B cell (primary cell): ENCODE measurements around the gene ULK4. TPM values are rescaled to one million over a fixed set of nuclear protein-coding genes. Genes with fewer than 3 reads are reported as not detected.

Experiments
- ATAC-seq: fragments of 200-7000 bp; cut with Tn5 transposase; one replicate; pipeline ENCODE4 v1.10.0; 2021; ENCODE audit warnings: low read depth, mild to moderate bottlenecking, moderate number of reproducible peaks, moderate library complexity
- CTCF ChIA-PET: fragments of 350-600 bp; sonication (Branson Sonifier 250); formaldehyde crosslinking; loops from one replicate; lab custom pipeline; 2021; ENCODE audit warnings: antibody characterized with exemption, inconsistent platforms; lab: Charles Lee
- POLR2A ChIA-PET: fragments of 350-600 bp; sonication (Branson Sonifier 250); formaldehyde crosslinking; loops from one replicate; lab custom pipeline; 2021; ENCODE audit warnings: antibody characterized with exemption; lab: Charles Lee
- DNase-seq: peaks from one replicate; pipeline ENCODE4 v3.0.0; 2013
- H2AFZ ChIP-seq: 2 replicates; pipeline ENCODE4 v1.6.1; 2012; ENCODE audit warnings: mild to moderate bottlenecking, low read depth, low read length; ENCODE audit not compliant: insufficient read depth, poor library complexity, severe bottlenecking
- H3K27ac ChIP-seq, 2 donors: 1 replicate in 1 of 2; 2 replicates in 1 of 2; pipeline ENCODE4 v1.5.1; 2012 to 2013; ENCODE audit warnings: low read length in 2 of 2, mild to moderate bottlenecking in 2 of 2, moderate library complexity in 1 of 2
- H3K27me3 ChIP-seq, 4 experiments: fragments of 200-600 bp in 1 of 4; sonication (generic) in 1 of 4; replicated peaks in 1 of 4; 1 replicate in 2 of 4; 2 replicates in 2 of 4; pipeline versions ENCODE4 v1.6.1 to v1.7.0; 2013 to 2016; ENCODE audit warnings: low read length in 3 of 4, mild to moderate bottlenecking in 2 of 4, mixed read lengths in 1 of 4, moderate library complexity in 1 of 4; ENCODE audit not compliant: insufficient read depth in 4 of 4, control insufficient read depth in 3 of 4; ENCODE audit errors: control extremely low read depth in 1 of 4
- H3K36me3 ChIP-seq, 2 experiments: replicated peaks in 1 of 2; 1 replicate in 1 of 2; 2 replicates in 1 of 2; pipeline versions ENCODE4 v1.6.1 to v1.7.1; 2013; ENCODE audit warnings: low read length in 1 of 2; ENCODE audit not compliant: insufficient read depth in 2 of 2, control insufficient read depth in 1 of 2; ENCODE audit errors: control extremely low read depth in 1 of 2, extremely low read depth in 1 of 2
- H3K4me1 ChIP-seq, 2 donors: fragments of 200-600 bp in 1 of 2; sonication (generic) in 1 of 2; 1 replicate in 1 of 2; 2 replicates in 1 of 2; pipeline versions ENCODE4 v1.5.1 to v1.6.1; 2013 to 2017; ENCODE audit warnings: low read length in 2 of 2; ENCODE audit not compliant: control insufficient read depth in 2 of 2, insufficient read depth in 2 of 2
- H3K4me2 ChIP-seq: replicated peaks from 2 replicates; pipeline ENCODE3; 2012; ENCODE audit warnings: mild to moderate bottlenecking, low read depth, low read length; ENCODE audit not compliant: poor library complexity, severe bottlenecking
- H3K4me3 ChIP-seq, 5 experiments: fragments of 200-600 bp in 1 of 5; sonication (generic) in 1 of 5; 1 replicate in 3 of 5; 2 replicates in 2 of 5; pipeline versions ENCODE4 v1.5.1 to v1.7.0; 2011 to 2016; ENCODE audit warnings: low read length in 4 of 5, mild to moderate bottlenecking in 4 of 5, low read depth in 2 of 5, control low read depth in 1 of 5, moderate library complexity in 1 of 5; ENCODE audit not compliant: insufficient read depth in 1 of 5; ENCODE audit errors: control extremely low read depth in 1 of 5, extremely low read depth in 1 of 5
- H3K79me2 ChIP-seq: fragments of 200-600 bp; sonication (generic); one replicate; pipeline ENCODE4 v1.6.0; 2016; ENCODE audit warnings: low read length; ENCODE audit not compliant: control insufficient read depth, insufficient read depth
- H3K9ac ChIP-seq: fragments of 200-600 bp; sonication (generic); 2 replicates; pipeline ENCODE4 v1.6.1; 2017; ENCODE audit warnings: mild to moderate bottlenecking, low read length, moderate library complexity
- H3K9me3 ChIP-seq, 3 donors: one replicate each; pipeline versions ENCODE4 v1.6.1 to v1.7.1; 2013; ENCODE audit warnings: low read length in 2 of 3; ENCODE audit not compliant: control insufficient read depth in 2 of 3, insufficient read depth in 1 of 3; ENCODE audit errors: control extremely low read depth in 1 of 3
- H4K20me1 ChIP-seq: 2 replicates; pipeline ENCODE4 v1.6.0; 2012; ENCODE audit warnings: mild to moderate bottlenecking, low read length; ENCODE audit not compliant: insufficient read depth, control insufficient read depth, poor library complexity, severe bottlenecking
- H3K27ac Mint-ChIP-seq: one replicate; pipeline ENCODE4 v1.8.0; 2021; ENCODE audit warnings: mixed read lengths
- H3K27me3 Mint-ChIP-seq: one replicate; pipeline ENCODE4 v1.8.0; 2021; ENCODE audit warnings: mixed read lengths
- H3K4me1 Mint-ChIP-seq: one replicate; pipeline ENCODE4 v1.8.0; 2021; ENCODE audit warnings: mixed read lengths
- H3K4me3 Mint-ChIP-seq: one replicate; pipeline ENCODE4 v1.8.0; 2021; ENCODE audit warnings: mixed read lengths
- H3K9me3 Mint-ChIP-seq: one replicate; pipeline ENCODE4 v1.8.0; 2022; ENCODE audit warnings: mixed read lengths; ENCODE audit not compliant: insufficient read depth
- CTCF ChIP-seq: fragments of 200-600 bp; IDR thresholded peaks from one replicate; pipeline ENCODE4 v1.8.0; 2022; ENCODE audit warnings: antibody characterized with exemption, mild to moderate bottlenecking
- EZH2 ChIP-seq: IDR thresholded peaks from 2 replicates; pipeline ENCODE4 v1.6.1; 2012; ENCODE audit warnings: borderline replicate concordance, low read depth, mild to moderate bottlenecking, moderate library complexity, low read length; ENCODE audit not compliant: insufficient read depth, poor library complexity, severe bottlenecking
- WGBS: methylation state at CpG from one replicate; pipeline ENCODE4 v1.1.5; 2013; ENCODE audit warnings: missing lambda C conversion rate; ENCODE audit not compliant: insufficient coverage; 5-methylcytosine and 5-hydroxymethylcytosine counted together
- intact Hi-C: fragments of 100-400 bp; cut with micrococcal nuclease; formaldehyde crosslinking; loops from one replicate; pipeline ENCODE4 v1.10.0; 2022
- polyA plus RNA-seq: library from polyadenylated mRNA; depleted of rRNA; stranded (reverse); fragments of >200 nt; gene quantifications from 2 replicates; pipeline ENCODE4 v1.2.3, GENCODE V29; 2012
- total RNA-seq, 2 donors: library from RNA; stranded (reverse); fragments of 120-200 nt in 1 of 2; gene quantifications; 1 replicate in 1 of 2; 2 replicates in 1 of 2; pipeline versions ENCODE4 v1.2.3 to v1.2.4, GENCODE V29; 2013 to 2022

The ULK4 gene
- total and polyA plus RNA-seq, 2 donors (not counting 1 experiment from before 2014, with no cell fraction given), result 5.2 to 33.7 TPM

GRCh38 chr3:41249318-41249717 is 712.6 kb downstream of the ULK4 start:
- Mint-ChIP-seq H3K27ac (no peak overlapping the region), H3K9me3 (peaks cover 3% of the 10 kb centered on the region), H3K4me1 (peaks cover 5% of the 10 kb centered on the region), H3K27me3 (no peaks in the 10 kb centered on the region), H3K4me3 (no peak overlapping the region)
- no peak overlapping the region for H3K4me3 ChIP-seq
- H4K20me1 ChIP-seq, result no peaks in the 10 kb centered on the region
- 89% methylated on average over 1 of the region's 3 CpGs for WGBS
- no peak overlapping the region for H3K4me2 ChIP-seq
- H3K4me1 ChIP-seq, result no peaks in the 10 kb centered on the region
- H3K27me3 ChIP-seq, result no peaks in the 10 kb centered on the region
- no peaks in the 10 kb centered on the region for H3K9me3 ChIP-seq
- no peak overlapping the region for H2AFZ ChIP-seq
- ChIA-PET POLR2A (no interaction called here), CTCF (no interaction called here)
- intact Hi-C loops, result no loop called here
- H3K79me2 ChIP-seq, result no peaks in the 10 kb centered on the region
- no peak overlapping the region for H3K9ac ChIP-seq
- TF ChIP-seq EZH2 (no peak), CTCF (no peak)
- peaks cover 0 to 3% of the 10 kb centered on the region in 2 experiments for H3K36me3 ChIP-seq
- no peak overlapping the region for H3K27ac ChIP-seq
- DNase-seq, result no peak
- ATAC-seq, result no peak

DNA sequence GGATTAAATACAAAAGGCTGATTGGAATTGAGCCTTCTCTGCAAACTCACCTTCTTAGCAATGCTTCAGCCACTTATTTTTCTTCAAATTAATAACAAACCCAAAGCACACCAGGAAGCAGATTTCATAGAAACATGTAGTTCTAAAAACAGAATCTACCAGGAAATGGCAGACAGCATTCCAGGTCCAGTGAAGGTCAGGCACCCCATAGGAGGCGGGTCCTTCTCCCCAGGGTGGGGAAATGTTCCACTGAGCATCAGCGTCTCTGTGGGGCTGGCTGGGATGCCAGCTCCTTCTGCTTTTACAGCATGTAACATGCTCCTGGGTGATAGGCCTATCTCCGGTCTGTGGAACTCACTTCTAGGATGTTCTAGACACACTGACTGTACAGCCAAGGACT is 713.4 kb downstream of the ULK4 start:
- Histone ChIP-seq H4K20me1 (no peaks in the 10 kb centered on the region), H3K27me3 (no peaks in the 10 kb centered on the region), H3K4me2 (no peak overlapping the region), H3K9ac (no peak overlapping the region), H3K4me3 (no peak overlapping the region), H2AFZ (no peak overlapping the region), H3K4me1 (no peaks in the 10 kb centered on the region), H3K79me2 (no peaks in the 10 kb centered on the region), H3K27ac (no peak overlapping the region), H3K36me3 (peaks cover 0 to 3% of the 10 kb centered on the region in 2 experiments), H3K9me3 (no peaks in the 10 kb centered on the region)
- Mint-ChIP-seq H3K27me3 (no peaks in the 10 kb centered on the region), H3K4me1 (peaks cover 5% of the 10 kb centered on the region), H3K4me3 (no peak overlapping the region), H3K9me3 (peaks cover 3% of the 10 kb centered on the region), H3K27ac (no peak overlapping the region)
- ChIA-PET CTCF (no interaction called here), POLR2A (no interaction called here)
- intact Hi-C loops, result no loop called here
- ATAC-seq, result no peak
- 94% methylated on average over 3 of the region's 3 CpGs for WGBS
- TF ChIP-seq CTCF (no peak), EZH2 (no peak)
- DNase-seq, result no peak
